Hematopoietic multipotent progenitor cell treated with erythropoietin and hydrocortisone succinate and interleukin-3 and kit ligand, for 8 days (in vitro differentiated cells): ENCODE data around the gene SNX30.
A peak's percentile ranks its signal among the peaks of the same experiment; 100 is the strongest.
"Not testable (repeated sequence)": the region's sequence is repeated elsewhere in the genome, so short reads cannot be mapped to it uniquely, and the experiment has no call there.

Source experiments
- DNase-seq: peaks from one replicate; pipeline ENCODE4 v3.0.0-alpha.2; 2015

The SNX30 gene, protein sequence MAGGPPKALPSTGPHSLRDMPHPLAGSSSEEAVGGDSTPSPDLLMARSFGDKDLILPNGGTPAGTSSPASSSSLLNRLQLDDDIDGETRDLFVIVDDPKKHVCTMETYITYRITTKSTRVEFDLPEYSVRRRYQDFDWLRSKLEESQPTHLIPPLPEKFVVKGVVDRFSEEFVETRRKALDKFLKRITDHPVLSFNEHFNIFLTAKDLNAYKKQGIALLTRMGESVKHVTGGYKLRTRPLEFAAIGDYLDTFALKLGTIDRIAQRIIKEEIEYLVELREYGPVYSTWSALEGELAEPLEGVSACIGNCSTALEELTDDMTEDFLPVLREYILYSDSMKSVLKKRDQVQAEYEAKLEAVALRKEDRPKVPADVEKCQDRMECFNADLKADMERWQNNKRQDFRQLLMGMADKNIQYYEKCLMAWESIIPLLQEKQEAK

DNA sequence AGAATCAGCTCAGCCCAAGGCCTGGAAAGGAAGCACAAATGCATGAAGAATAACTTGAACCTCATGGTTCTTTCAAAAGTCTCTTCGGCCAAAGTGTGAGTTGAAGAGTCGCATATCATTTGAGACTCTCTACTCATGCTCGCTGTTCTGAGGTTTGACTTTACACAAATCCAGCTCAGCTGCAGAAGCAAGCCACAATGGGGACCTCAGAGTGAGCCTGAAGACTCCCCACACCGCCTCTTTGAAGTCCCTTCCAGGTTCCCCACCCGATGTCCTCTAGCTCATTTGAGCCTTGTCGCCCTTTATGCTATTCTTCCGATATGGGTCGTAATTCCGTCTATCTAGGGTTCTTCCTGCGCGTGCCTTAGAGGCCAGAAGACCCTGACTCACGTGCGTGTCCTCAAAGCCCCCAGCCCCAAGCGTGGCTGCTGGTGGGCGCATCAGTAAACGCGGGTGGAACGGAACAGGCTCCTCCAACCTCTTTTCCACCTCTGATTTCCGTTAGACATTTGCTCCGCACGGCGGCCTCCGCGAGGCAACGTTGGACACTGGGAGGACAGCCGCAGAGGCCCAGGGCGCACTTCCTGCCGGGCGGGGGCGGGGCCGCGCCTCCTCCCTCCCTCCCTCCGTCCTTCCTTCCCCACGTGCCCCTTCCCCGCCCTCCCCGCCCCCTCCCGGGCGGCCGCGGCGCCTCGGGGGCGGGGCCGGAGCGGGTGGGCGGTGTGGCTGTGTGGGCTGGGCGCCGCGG is at the start of gene SNX30:
SNX30 (plus strand) TSS at position 745 of the 748 bp plus-strand sequence. CDS start 242 bp downstream, outside the sequence.
- DNase-seq: peak; percentile 85

DNA sequence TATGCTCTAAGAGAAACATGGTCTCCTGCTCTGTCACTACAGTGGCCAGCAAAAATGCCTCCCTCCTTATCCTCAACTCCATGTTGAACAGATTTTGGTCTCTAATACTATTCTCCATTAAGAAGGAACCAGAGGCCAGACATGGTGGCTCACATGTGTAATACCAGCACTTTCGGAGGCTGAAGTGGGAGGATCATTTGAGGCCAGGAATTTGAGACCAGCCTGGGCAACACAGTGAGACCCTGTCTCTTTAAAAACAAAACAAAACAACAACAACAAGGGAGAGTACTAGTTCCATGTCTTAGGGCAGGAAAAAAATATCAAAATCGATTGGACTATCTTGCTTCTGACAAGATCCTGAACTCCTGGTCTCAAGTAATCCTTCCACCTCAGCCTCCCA is 47.3 kb upstream of the SNX30 start:
- no peak for DNase-seq

DNA sequence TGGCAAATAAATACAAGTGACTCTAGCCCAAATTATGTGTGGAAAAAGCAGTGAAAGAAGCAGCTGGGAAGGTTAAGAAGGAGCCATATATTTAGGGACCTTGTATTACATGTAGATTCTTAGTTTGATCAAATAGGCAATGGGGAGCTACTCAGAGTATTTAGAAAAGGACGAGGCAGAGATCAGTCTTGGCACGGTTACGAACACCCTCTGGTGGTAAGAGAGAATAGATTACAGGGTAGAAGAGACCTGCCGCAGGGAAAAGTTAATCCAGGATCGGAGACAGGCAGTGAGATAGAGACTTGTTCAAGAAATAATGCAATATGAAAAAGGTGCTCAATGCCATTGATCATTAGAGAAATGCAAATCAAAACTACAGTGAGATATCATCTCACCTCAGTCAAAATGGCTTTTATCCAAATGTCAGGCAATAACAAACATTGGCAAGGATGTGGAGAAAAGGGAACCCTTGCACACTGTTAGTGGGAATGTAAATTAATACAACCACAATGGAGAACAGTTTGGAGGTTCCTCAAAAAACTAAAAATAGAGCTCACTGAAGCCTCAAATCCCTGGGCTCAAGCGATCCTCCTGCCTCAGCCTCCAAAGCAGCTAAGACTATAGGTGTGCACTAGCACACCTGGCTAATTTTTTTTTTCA is 44.7 kb upstream of the SNX30 start:
- DNase-seq: peak; percentile 12

DNA sequence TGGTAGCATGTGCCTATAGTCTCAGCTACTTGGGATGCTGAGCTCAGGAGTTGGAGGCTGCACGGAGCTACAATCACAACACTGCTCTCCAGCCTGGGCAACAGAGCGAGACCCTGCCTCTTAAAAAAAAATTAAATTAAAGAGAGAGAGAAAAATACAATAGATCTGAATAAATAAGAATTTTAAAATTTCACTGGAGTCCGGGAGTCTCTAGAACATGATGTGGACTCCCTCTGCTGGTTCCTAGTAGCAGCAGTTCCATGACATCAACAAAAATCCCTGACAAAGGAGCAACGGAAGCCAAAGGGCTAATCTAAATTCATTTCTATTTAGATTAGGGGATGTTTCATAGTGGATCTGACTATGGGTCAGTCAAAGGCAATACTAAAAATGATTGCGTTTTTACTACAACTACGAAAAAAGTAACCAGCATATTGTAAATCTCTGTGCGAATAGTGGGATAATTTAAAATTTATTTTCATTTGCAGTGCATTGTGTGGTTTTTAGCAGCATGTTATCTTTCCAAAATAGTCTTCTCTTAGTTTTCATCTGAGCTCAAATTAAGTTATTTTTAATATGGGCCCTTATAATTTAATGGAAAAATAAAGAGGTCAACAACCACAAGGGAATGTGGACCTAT is 39.4 kb upstream of the SNX30 start:
- DNase-seq: peak; percentile 27

DNA sequence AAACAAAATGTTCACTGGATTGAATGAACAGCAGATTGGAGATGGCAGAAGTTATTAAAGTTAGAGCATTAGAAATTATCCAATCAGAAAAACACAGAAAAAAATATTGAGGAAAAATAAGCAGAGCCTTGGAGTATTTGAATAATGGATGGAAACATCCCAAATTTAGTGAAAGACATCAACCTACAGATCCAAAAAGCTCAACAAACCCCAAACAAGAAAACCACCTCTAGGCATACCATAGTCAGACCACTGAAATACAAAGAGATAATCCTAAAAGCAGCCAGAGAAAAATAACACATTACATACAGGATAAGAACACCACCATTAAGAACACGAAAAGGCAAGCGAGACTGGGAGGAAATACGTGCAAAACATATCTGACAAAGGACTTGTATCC is 37.9 kb upstream of the SNX30 start:
- no peak for DNase-seq

DNA sequence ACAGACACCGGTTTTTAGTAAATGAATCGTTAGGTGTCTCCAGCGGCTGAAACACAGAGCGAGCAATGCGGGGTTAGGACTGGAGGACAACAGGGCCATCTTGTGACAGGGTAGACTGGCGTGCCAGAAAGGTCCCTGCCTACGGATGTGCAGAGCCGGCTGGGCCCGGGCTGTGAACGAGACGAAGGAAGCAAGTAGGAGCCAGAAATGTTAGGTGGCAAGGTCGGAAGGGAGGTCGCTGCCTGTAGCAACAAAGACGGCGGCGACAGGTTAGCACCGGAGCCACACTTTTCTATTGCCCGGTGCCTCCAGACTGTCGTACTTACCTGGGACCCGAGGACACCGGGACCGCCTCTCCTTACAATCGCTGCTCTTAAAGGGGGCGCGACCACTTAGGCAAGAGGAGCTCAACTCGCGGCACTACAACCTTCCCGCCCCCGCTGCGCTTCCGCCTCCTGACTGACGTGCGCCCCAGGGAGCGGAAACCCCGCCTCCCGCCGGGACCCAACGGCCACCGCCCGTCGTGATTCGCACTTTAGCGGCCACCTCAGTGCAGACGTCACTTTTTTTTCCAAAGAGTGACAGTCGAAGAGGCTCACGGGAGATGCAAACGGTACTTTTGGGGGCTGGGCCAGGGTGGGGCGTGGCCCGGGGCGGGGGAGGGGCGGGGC is 32.8 kb upstream of the SNX30 start, which contains the start of gene INIP:
INIP (minus strand) TSS at position 457 of the 671 bp plus-strand sequence. CDS start 1,632 bp downstream, outside the sequence.
- DNase-seq: peak; percentile 97

DNA sequence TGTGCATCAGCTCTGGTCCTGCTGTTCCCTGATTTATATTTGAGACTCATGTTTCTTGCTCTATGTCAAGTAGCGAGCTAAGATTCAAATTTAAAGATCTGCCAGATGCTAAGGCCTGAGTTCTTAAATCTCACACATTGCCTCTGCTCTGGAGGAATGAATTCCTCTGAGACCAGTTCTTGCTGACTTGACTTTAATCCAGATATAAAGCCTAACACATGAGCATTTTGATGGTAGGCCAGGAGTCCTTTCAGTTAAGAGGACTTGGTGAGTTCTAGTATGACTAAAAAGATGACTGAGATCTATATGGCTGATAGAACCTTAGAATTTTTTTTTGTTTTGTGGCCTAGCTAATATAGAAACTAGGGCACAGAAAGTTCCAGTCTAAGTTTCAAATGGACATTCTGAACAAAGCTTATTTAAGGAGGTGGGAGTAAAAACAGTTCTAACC is 31.3 kb upstream of the SNX30 start:
- no peak for DNase-seq

DNA sequence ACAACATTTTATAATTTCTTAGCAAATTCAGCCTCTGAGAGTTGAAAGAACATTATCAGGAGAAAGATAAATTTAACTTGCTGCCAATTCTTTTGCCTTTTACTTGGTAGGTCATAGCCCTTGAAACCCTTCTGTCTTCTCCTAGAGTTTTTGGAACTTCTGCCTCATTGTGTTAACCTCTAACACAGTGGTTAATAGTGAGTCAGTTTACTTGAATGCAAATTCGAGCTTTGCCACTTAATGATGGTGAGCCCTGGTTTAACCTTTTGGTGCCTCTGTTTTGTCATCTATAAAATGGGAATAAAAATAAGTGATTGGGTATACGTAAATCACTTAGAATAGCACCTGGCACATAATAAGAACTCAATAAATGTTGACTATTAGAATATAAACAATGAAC is 30.9 kb upstream of the SNX30 start:
- no peak for DNase-seq

DNA sequence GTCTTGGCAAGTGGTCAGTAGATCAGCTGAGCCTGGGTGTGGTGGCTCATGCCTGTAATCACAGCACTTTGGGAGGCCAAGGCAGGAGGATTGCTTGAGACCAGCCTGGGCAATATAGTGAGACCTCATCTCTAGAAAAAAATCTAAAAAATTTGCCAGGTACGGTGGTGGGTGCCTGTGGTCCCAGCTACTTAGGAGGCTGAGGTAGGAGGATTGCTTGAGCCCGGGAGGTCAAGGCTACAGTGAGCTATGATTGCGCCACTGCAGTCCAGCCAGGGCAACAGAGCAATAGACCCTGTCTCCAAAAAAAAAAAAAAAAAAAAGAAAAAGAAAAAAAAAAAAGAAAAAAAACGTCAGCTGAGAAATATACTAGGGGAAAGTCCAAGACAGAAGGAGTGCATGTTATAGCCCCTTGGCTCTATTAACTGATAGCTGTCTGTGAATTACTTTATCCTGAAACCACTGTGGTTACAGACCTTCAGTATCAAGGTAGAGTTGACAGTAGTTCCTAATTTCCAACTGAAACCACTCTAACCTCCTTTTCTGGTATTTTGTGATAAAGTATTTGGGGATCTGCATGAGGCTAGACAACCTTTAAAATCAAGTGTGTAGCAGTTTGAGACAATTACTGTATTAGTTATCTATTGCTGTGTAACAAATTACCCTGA is 30.3 kb upstream of the SNX30 start:
- DNase-seq: peak; percentile 34

DNA sequence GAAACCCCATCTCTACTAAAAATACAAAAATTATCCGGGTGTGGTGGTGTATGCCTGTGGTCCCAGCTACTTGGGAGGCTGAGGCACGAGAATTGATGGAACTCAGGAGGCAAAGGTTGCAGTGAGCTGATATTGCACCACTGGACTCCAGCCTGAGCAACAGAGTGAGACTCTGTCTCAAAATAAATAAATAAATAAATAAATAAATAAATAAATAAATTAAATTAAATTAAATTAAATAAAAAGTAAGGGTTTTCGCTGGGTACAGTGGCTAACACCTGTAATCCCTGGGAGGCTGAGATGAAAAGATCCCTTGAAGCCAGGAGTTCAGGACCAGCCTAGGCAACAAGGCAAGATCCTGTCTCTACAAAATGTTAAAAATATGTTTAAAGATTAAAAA is 27.8 kb upstream of the SNX30 start:
- not testable (repeated sequence) for DNase-seq

DNA sequence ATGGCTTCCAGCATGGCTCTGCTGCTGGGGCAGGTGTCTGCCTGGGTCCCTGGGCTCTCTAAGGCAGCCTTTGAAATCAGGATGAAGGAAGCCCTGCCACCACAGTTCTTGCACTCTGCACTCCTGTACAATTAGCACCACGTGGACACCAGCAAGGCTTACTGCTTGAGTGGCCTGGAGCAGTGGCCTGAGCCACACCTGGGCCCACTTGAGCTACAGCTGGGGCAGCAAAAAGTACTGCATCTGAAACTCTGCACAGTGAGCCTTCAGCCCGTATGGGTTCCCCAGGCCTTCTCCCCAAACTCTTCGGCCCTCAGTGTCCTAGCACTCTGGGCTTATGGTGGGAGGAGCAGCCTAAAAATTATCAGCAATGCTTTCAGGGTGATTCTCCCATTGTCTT is 24.6 kb upstream of the SNX30 start:
- DNase-seq: no peak

DNA sequence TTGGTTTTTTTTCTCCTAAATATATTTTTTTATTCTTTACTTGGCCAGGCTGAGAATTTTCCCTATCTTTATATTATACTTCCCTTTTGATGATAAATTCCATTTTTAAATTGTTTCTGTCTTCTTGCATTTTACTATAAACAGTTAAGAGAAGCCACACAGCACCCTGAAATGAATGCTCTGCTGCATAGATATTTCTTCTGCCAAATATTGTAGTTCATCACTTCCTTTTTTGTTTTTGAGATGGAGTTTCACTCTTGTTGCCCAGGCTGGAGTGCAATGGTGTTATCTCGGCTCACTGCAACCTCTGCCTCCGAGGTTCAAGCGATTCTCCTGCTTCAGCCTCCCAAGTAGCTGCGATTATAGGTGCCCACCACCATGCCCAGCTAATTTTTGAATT is 24.1 kb upstream of the SNX30 start:
- DNase-seq: no peak

DNA sequence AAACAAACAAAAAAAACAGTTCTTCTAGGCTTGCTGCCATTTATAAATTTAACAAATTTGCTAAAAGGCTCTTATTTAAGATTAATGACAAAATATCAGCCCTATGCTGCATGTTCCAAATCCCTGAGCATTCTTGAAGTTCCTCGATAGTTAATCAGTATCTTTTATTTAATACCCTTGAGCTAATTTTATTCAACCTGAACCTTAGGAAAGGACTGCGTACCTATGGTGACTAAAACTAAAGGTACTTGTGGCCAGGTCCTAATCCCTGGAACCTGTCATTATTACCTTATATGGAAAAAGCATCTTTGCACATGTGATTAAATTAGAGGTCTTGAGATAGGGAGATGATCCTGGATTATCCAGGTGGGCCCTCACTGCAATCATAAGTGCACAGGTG is 22.2 kb upstream of the SNX30 start:
- no peak for DNase-seq

DNA sequence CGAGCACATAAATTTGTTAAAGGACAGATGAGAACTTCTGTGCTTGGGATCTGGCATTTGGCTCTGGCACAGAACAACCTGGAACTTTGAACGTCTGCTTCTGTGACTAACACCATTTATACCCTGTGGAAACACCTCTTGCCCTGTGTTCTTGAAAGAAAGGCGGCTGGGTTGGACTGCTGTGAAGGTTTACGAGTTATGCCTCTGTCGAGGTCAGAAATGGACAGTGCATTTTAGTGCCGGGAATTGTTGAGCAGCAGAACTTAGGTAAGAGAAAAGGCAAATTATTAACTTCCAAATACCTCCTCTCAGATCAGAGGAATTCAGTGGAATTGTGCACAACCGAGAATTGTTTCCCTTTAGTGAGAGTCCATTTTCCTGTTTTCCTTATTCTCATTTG is 18.6 kb upstream of the SNX30 start:
- no peak for DNase-seq

DNA sequence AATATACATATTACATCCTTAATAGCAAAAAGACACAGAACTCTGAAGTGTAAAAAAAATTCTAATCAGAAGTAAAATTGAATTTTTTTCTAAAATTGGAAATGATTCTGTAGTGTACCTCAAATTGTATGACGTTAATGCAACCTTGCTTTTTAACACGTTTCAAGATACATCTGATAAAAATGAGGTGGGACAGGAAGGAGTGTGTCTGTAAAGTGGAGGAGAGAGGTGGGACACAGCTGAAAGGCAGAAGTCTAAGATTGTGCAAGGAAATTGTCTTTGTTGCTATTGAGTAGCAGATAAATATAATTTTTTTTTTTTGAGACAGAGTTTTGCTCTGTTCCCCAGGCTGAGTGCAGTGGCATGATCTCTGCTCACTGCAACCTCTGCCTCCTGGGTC is 15.7 kb upstream of the SNX30 start:
- no peak for DNase-seq

DNA sequence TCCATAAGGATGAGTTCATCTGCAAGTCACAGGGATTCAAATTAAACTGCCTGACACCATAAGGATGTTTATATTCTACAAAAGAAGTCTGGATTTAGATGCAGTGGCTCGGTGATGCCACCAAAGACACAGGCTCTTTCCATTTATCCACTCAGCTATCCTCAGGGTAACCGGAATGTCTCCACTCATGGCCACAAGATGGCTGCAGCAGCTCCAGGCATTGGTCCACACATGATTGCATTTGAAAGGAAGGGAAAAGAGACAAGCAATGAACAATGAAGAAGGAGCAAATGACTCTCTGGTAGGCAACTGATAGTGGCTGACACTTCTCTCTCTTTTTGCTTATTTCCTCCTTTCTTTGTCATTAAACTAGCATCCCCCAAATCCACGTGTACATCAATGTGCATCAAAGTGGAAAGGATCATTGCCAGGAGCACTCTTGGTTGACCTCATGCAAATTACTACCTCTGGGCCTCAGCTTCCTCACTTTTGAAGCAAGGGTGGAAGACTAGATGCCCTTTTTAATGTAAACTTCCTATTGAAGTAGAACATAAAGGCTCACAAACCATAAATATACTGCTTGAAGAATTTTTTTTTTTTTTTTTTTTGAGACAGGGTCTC is 7.2 kb upstream of the SNX30 start:
- DNase-seq: no peak

DNA sequence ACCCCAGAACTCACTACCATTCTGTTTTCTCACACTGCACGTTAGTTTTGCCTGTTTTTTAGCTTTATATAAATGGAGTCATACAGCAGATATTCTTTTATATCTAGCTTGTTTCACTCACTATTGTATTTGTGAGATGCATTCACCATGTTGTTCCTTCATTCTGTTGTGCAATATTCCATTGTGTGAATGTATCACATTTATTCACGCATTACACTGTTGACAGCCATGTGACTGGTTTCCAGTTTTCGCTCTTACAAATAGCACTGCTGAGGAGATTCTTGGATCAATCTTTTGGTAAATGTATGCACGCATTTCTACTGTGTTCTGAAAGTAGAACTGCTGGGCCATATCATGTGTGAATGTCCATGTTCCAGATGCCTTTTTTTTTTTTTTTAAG is 6.4 kb upstream of the SNX30 start:
- DNase-seq: no peak

DNA sequence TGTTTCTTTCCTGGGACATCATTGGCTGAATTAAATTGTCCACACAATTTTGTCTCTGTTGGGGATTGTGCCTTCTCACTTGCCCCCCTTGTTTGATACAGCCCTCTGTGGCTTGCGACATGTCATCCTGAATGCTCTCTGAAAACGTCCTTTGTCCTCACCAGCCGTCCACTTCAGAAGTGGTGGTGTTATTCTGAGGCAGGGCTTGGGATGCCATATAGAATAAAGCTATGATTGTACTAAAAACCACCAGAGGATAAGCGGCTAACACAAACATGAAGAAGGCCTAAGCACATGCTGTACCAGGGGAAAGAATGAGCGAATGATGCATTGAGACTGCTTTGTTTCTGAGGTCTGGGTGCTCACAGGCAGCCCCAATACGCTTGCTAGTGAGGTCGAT is 3.5 kb upstream of the SNX30 start:
- DNase-seq: no peak

DNA sequence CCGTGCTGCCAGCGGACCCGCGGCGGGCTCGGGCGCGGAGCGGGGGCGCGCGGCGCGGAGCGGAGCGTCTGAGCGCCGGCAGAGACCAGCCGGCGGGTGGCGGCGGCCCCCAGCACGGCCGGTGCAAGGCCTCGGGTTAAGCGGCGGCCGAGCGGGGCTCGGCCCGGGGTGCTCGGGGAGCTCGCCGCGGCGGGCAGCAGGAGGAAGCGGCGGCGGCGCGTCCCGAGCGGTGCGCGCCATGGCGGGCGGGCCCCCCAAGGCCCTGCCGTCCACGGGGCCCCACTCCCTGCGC is 150 bp downstream of the SNX30 start:
- no peak for DNase-seq

DNA sequence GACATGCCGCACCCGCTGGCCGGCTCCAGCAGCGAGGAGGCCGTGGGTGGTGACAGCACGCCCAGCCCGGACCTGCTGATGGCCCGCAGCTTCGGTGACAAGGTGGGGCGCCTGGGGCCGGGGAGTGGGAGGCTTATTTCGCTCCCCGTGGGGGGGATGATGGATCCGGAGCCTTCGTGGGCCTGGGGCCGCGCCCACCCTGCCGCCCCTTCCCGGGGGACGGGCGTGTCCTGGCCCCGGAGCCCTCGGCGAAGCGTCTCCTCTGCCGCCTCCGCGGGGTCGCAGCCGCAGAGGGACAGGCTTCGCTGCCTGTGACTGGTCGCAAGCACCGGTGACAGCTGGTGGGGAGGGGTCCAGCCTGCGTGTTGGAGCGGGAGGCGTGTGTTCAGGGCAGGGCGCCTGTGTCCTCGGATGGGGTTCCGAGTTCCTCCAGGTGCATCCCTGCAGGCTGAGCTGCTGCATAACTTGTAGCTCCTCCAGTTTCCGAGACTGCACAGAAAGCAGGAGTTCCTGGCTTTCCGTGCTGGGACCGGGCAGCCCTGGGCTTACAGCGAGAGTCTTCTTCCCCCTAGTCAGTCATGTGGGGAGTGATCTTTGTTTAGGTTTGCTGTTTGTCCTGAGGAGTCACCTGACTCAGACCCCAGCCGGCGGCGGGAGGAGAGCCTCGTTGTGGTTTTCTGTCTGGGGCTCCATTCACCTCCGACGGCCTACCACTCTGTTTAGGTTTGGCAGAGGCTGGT is 666 bp downstream of the SNX30 start:
- peak; percentile 55 for DNase-seq
